Fibroblast of lung (primary cell): ENCODE data around the gene ESPNL. TPM values are rescaled to one million over a fixed set of nuclear protein-coding genes. Genes with fewer than 3 reads are reported as not detected.

Experiments used
- DNase-seq, 2 donors: peaks; one replicate each; pipeline versions ENCODE4 v3.0.0 to v3.0.0-alpha.2; 2010; ENCODE audit warnings: low read depth in 2 of 2
- H2AFZ ChIP-seq: 2 replicates; pipeline ENCODE4 v1.5.1; 2012; ENCODE audit warnings: low read length, control low read depth, inconsistent platforms
- H3K27ac ChIP-seq: 2 replicates; pipeline ENCODE4 v1.5.1; 2011; ENCODE audit warnings: low read length, control low read depth; ENCODE audit not compliant: insufficient read depth
- H3K27me3 ChIP-seq: 2 replicates; pipeline ENCODE4 v1.5.1; 2011; ENCODE audit warnings: mild to moderate bottlenecking, low read length; ENCODE audit not compliant: control insufficient read depth, insufficient read depth
- H3K36me3 ChIP-seq: 2 replicates; pipeline ENCODE4 v1.5.1; 2011; ENCODE audit warnings: low read length; ENCODE audit not compliant: control insufficient read depth, insufficient read depth
- H3K4me1 ChIP-seq: 2 replicates; pipeline ENCODE4 v1.5.1; 2011; ENCODE audit warnings: low read length; ENCODE audit not compliant: control insufficient read depth, insufficient read depth; ENCODE audit errors: extremely low read depth
- H3K4me2 ChIP-seq: 2 replicates; pipeline ENCODE4 v1.5.1; 2011; ENCODE audit warnings: low read length, control low read depth; ENCODE audit not compliant: insufficient read depth; ENCODE audit errors: extremely low read depth
- H3K4me3 ChIP-seq, 4 experiments: fragments of 200-600 bp in 1 of 4; sonication (generic) in 1 of 4; replicated peaks in 1 of 4; 2 replicates each; pipeline ENCODE4 v1.5.1; 2011 to 2016; ENCODE audit warnings: low read length in 4 of 4, low read depth in 3 of 4, mild to moderate bottlenecking in 3 of 4, control low read depth in 2 of 4, inconsistent platforms in 1 of 4, mixed read lengths in 1 of 4; ENCODE audit not compliant: insufficient read depth in 1 of 4; ENCODE audit errors: control extremely low read depth in 1 of 4
- H3K79me2 ChIP-seq: 2 replicates; pipeline ENCODE4 v1.5.1; 2012; ENCODE audit warnings: mild to moderate bottlenecking, low read length, inconsistent platforms; ENCODE audit not compliant: control insufficient read depth, insufficient read depth
- H3K9ac ChIP-seq: 2 replicates; pipeline ENCODE4 v1.5.1; 2011; ENCODE audit warnings: mild to moderate bottlenecking, low read length, control low read depth; ENCODE audit not compliant: insufficient read depth
- H3K9me3 ChIP-seq: 2 replicates; pipeline ENCODE4 v1.5.1; 2012; ENCODE audit warnings: low read depth, low read length; ENCODE audit not compliant: control insufficient read depth, insufficient read depth
- H4K20me1 ChIP-seq: 2 replicates; pipeline ENCODE4 v1.5.1; 2011; ENCODE audit warnings: low read length; ENCODE audit not compliant: control insufficient read depth, insufficient read depth; ENCODE audit errors: extremely low read depth
- EZH2 ChIP-seq: IDR thresholded peaks from 2 replicates; pipeline ENCODE4 v1.5.1; 2012; ENCODE audit warnings: low read length, control low read depth, mild to moderate bottlenecking; ENCODE audit errors: missing control alignments
- polyA plus RNA-seq, 2 donors: library from polyadenylated mRNA; depleted of rRNA in 1 of 2; stranded (reverse) in 1 of 2; unstranded in 1 of 2; fragments of >200 nt; gene quantifications; 2 replicates each; pipeline ENCODE4 v1.2.1, GENCODE V29; 2011 to 2012; ENCODE audit warnings: missing spikeins in 1 of 2
- total RNA-seq: library from RNA; depleted of rRNA; stranded (reverse); fragments of >200 nt; gene quantifications from 2 replicates; pipeline ENCODE4 v1.2.1, GENCODE V29; 2014
- TF ChIP-seq, protein P1 (sequence below), 2 donors: IDR thresholded peaks in 1 of 2; conservative IDR thresholded peaks in 1 of 2; 1 replicate in 1 of 2; 2 replicates in 1 of 2; pipeline ENCODE4 v1.5.1; 2011 to 2012; ENCODE audit warnings: low read length in 2 of 2, control low read depth in 1 of 2, inconsistent platforms in 1 of 2, low read depth in 1 of 2, mild to moderate bottlenecking in 1 of 2

The ESPNL gene
- total and polyA plus RNA-seq, 2 donors (not counting 1 experiment from before 2014, with no cell fraction given), result 0.79 to 2.8 TPM

DNA sequence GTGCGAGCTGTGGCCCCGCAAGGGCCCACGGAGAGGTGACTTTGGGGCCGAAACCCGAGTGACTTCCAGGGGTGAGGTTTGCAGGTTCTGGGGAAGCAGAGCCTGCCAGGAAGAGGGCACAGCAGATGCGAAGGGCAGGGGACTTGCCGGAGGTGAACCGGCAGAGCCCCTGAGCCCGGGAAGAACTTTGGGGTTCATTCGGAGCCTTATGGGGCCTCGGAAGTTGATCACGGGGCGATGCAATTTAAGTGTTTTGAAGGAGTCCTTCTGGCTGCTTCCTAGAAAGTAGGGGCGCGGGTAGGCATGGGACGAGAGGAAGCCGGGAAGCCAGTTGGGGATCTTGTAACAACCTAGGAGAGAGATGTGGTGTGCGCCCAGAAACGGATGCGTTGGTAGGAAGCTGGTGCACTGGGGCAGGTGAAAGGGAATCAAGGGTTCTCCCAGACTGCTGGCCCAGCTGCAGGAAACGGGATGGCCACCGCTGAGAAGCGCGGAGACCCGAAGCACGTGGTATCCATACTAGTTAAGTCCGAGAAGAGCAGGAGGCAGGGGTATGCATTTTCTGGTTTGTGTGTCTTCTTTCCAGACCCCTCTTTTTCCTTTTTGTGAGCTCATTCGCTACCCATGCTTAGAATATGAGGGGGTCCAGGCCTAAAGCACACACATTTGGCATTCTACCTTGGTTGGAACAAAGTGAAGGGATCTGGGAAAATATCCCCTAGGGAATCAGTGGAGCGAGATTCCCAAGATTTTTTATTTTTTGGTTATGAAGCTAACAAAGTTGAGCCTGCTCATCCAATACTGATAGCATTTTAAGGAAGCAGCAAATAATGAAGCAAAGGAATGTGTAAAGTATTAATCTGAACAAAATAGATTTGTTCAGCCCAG is 38.6 kb upstream of the ESPNL start:
- H3K27ac ChIP-seq, result peak overlapping the region; percentile 88
- H3K27me3 ChIP-seq, result no peaks in the 10 kb centered on the region
- H3K4me3 ChIP-seq, result peak overlapping the region; percentile 74 to 96 (median 87)
- no peaks in the 10 kb centered on the region for H3K4me1 ChIP-seq
- H3K4me2 ChIP-seq, result peak overlapping the region; percentile 79
- H3K9me3 ChIP-seq, result no peaks in the 10 kb centered on the region
- H3K79me2 ChIP-seq, result no peaks in the 10 kb centered on the region
- no peaks in the 10 kb centered on the region for H4K20me1 ChIP-seq
- TF ChIP-seq EZH2, result no peak
- TF ChIP-seq, protein P1, sequence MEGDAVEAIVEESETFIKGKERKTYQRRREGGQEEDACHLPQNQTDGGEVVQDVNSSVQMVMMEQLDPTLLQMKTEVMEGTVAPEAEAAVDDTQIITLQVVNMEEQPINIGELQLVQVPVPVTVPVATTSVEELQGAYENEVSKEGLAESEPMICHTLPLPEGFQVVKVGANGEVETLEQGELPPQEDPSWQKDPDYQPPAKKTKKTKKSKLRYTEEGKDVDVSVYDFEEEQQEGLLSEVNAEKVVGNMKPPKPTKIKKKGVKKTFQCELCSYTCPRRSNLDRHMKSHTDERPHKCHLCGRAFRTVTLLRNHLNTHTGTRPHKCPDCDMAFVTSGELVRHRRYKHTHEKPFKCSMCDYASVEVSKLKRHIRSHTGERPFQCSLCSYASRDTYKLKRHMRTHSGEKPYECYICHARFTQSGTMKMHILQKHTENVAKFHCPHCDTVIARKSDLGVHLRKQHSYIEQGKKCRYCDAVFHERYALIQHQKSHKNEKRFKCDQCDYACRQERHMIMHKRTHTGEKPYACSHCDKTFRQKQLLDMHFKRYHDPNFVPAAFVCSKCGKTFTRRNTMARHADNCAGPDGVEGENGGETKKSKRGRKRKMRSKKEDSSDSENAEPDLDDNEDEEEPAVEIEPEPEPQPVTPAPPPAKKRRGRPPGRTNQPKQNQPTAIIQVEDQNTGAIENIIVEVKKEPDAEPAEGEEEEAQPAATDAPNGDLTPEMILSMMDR (conservative IDR thresholded peaks at IDR 0.05 in 1 of 2, IDR thresholded peaks at IDR 0.05 in 1 of 2; ENCODE audit: low read depth in 1 of 2, low read length in 2 of 2), result no peak
- peak; percentile 34 to 36 for DNase-seq
- peak overlapping the region; percentile 84 for H3K9ac ChIP-seq
- peak overlapping the region; percentile 88 for H2AFZ ChIP-seq
- peaks cover 3% of the 10 kb centered on the region for H3K36me3 ChIP-seq

DNA sequence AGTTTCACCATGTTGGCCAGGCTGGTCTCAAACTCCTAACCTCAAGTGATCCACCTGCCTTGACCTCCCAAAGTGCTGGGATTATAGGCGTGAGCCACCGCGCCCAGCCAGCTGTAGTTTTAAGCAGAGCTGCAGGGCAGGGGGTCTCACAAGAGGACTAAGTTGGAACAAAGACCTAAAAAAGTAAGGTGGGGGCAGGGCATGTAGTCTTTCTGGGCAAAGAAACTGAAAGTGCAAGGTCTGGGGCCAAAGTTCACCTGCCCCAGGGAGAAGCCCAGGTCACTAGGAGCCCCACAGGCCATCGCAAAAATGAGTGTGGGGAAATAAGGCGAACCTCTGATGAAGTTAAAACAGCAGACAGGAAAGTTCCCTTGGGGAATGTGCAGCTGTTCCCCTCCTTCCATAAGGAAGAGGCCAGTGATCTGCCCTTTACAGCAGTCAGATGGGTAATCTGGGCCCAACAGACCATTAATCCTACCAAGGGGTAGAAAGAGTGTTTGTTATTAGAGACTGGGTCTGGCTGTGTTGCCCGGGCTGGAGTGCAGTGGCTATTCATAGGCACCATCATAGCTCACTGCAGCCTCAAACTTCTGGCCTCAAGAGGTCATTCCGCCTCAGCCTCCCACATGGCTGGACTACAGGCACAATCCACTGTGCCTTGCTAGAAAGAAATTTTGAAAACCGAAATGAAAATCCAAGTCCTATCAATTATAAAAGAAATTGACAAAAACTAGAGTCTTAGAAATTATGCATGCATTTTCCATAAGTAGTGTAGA is 36.5 kb upstream of the ESPNL start:
- no peaks in the 10 kb centered on the region for H3K79me2 ChIP-seq
- no peak overlapping the region for H3K4me3 ChIP-seq
- peaks cover 5% of the 10 kb centered on the region for H3K36me3 ChIP-seq
- H4K20me1 ChIP-seq, result no peaks in the 10 kb centered on the region
- no peaks in the 10 kb centered on the region for H3K4me1 ChIP-seq
- H3K9me3 ChIP-seq, result no peaks in the 10 kb centered on the region
- H3K27ac ChIP-seq, result no peak overlapping the region
- no peak overlapping the region for H2AFZ ChIP-seq
- no peak for TF ChIP-seq EZH2
- TF ChIP-seq, protein P1 (conservative IDR thresholded peaks at IDR 0.05 in 1 of 2, IDR thresholded peaks at IDR 0.05 in 1 of 2; ENCODE audit: low read depth in 1 of 2, low read length in 2 of 2), result no peak
- no peak overlapping the region for H3K4me2 ChIP-seq
- H3K9ac ChIP-seq, result no peak overlapping the region
- no peaks in the 10 kb centered on the region for H3K27me3 ChIP-seq
- DNase-seq, result no peak

DNA sequence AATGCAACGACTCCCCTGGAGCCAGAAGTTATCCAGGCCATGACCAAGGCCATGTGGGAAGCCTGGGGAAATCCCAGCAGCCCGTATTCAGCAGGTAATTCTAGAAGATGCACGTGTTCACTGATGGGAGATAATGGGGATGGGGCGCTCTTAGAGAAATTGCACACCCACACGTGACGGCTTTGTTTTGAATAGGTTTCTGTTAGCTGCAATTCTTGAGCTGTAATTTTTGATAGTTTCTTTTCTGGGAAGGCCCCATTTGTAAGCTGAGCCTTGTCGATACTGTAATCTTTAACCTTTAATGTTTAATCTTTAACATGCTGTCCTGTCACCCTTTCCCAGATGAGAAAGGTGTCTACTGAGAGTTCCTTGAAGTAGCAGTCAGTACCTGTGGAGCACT is 35.8 kb upstream of the ESPNL start:
- no peak overlapping the region for H3K9ac ChIP-seq
- no peaks in the 10 kb centered on the region for H3K27me3 ChIP-seq
- no peaks in the 10 kb centered on the region for H3K4me1 ChIP-seq
- peaks cover 7% of the 10 kb centered on the region for H3K36me3 ChIP-seq
- TF ChIP-seq, protein P1 (conservative IDR thresholded peaks at IDR 0.05 in 1 of 2, IDR thresholded peaks at IDR 0.05 in 1 of 2; ENCODE audit: low read depth in 1 of 2, low read length in 2 of 2), result no peak
- TF ChIP-seq EZH2, result no peak
- no peak overlapping the region for H2AFZ ChIP-seq
- no peak for DNase-seq
- no peak overlapping the region for H3K4me3 ChIP-seq
- H3K27ac ChIP-seq, result no peak overlapping the region
- H3K79me2 ChIP-seq, result no peaks in the 10 kb centered on the region
- H4K20me1 ChIP-seq, result no peaks in the 10 kb centered on the region
- no peaks in the 10 kb centered on the region for H3K9me3 ChIP-seq
- H3K4me2 ChIP-seq, result no peak overlapping the region
